PC-9 (cell line): ENCODE measurements around the gene GFRA1. TPM values are rescaled to one million over a fixed set of nuclear protein-coding genes. Genes with fewer than 3 reads are reported as not detected.

ENCODE experiments used
- BruUV-seq: library from RNA; stranded (reverse); fragments of 400-500 nt; replicated peaks from 2 replicates; lab custom pipeline; 2021; lab: Mats Ljungman, UMichigan
- CTCF ChIA-PET: fragments of 300-600 bp; sonication (Branson Sonifier 250); formaldehyde crosslinking; loops from one replicate; lab custom pipeline; 2022; ENCODE audit warnings: antibody characterized with exemption; lab: Charles Lee
- POLR2A ChIA-PET: fragments of 300-600 bp; sonication (Branson Sonifier 250); formaldehyde crosslinking; loops from one replicate; lab custom pipeline; 2022; ENCODE audit warnings: antibody characterized with exemption; ENCODE audit not compliant: unreplicated experiment; lab: Charles Lee
- DNase-seq, 2 experiments: peaks; one replicate each; pipeline versions ENCODE4 v3.0.0 to v3.0.0-alpha.2; 2015 to 2022; ENCODE audit warnings: mixed read lengths in 1 of 2
- H2AFZ ChIP-seq: fragments of 200-600 bp; sonication (generic); 2 replicates; pipeline ENCODE4 v1.8.1; 2017; ENCODE audit warnings: antibody characterized with exemption
- H3F3A ChIP-seq: fragments of 200-600 bp; sonication (generic); 2 replicates; pipeline ENCODE4 v1.8.1; 2017; ENCODE audit warnings: antibody characterized with exemption, mild to moderate bottlenecking, low read depth; ENCODE audit not compliant: insufficient read depth
- H3K27ac ChIP-seq: fragments of 200-600 bp; sonication (generic); 2 replicates; pipeline ENCODE4 v1.6.1; 2016; ENCODE audit warnings: mixed run types
- H3K27me3 ChIP-seq: fragments of 200-600 bp; sonication (generic); 2 replicates; pipeline ENCODE4 v1.6.1; 2016; ENCODE audit warnings: low read depth, mixed run types; ENCODE audit not compliant: insufficient read depth
- H3K36me3 ChIP-seq: fragments of 200-600 bp; sonication (generic); 2 replicates; pipeline ENCODE4 v1.6.1; 2016; ENCODE audit warnings: low read depth, mixed run types
- H3K4me1 ChIP-seq: fragments of 200-600 bp; sonication (generic); replicated peaks from 2 replicates; pipeline ENCODE4 v1.6.1; 2016; ENCODE audit warnings: mixed run types; ENCODE audit not compliant: insufficient read depth
- H3K4me2 ChIP-seq: fragments of 200-600 bp; sonication (generic); 2 replicates; pipeline ENCODE4 v1.6.1; 2017; ENCODE audit warnings: mixed run types
- H3K4me3 ChIP-seq: fragments of 200-600 bp; sonication (generic); 2 replicates; pipeline ENCODE4 v1.6.1; 2016; ENCODE audit warnings: mixed run types
- H3K79me2 ChIP-seq: fragments of 200-600 bp; sonication (generic); 2 replicates; pipeline ENCODE4 v1.6.1; 2017; ENCODE audit warnings: low read depth, mixed run types
- H3K9me2 ChIP-seq: fragments of 200-600 bp; sonication (generic); 2 replicates; pipeline ENCODE4 v1.8.1; 2017; ENCODE audit warnings: mild to moderate bottlenecking; ENCODE audit not compliant: insufficient read depth
- H3K9me3 ChIP-seq: fragments of 200-600 bp; sonication (generic); 2 replicates; pipeline ENCODE4 v1.8.1; 2016; ENCODE audit warnings: low read depth; ENCODE audit not compliant: insufficient read depth
- H4K20me1 ChIP-seq: fragments of 200-600 bp; sonication (generic); 2 replicates; pipeline ENCODE4 v1.8.1; 2017; ENCODE audit not compliant: insufficient read depth
- CTCF ChIP-seq: fragments of 200-600 bp; sonication (generic); conservative IDR thresholded peaks from 2 replicates; pipeline ENCODE4 v1.6.1; 2017; ENCODE audit warnings: mixed run types, antibody characterized with exemption, mild to moderate bottlenecking, moderate library complexity
- EZH2 ChIP-seq: fragments of 200-600 bp; sonication (generic); IDR thresholded peaks from 2 replicates; pipeline ENCODE4 v1.8.0; 2017; ENCODE audit warnings: antibody characterized with exemption, low read depth
- intact Hi-C: fragments of 100-400 bp; cut with micrococcal nuclease; formaldehyde crosslinking; loops from one replicate; pipeline ENCODE4 v1.10.0; 2022; ENCODE audit not compliant: unreplicated experiment
- total RNA-seq: library from RNA; stranded (reverse); gene quantifications from 2 replicates; pipeline ENCODE4 v1.2.3, GENCODE V29; 2021

The GFRA1 gene
- total RNA-seq, 1 experiment from 2014 or later = 0.11 TPM

GRCh38 chr10:116287906-116288501 is 15.0 kb upstream of the GFRA1 start:
- CTCF ChIA-PET = interaction anchor here (0.6 kb wide), 1 partner anchor 116 kb away, joined by 3 read pairs; no protein-coding TSS in a partner anchor
- H3K4me1 ChIP-seq = no peaks in the 10 kb centered on the region
- H3K36me3 ChIP-seq = no peaks in the 10 kb centered on the region
- no peak overlapping the region for H3K4me3 ChIP-seq
- H3K9me3 ChIP-seq = no peaks in the 10 kb centered on the region
- H3K27ac ChIP-seq = no peak overlapping the region
- no peaks in the 10 kb centered on the region for H4K20me1 ChIP-seq
- no peaks in the 10 kb centered on the region for H3F3A ChIP-seq
- intact Hi-C loops = loop anchor here (2.0 to 5.0 kb wide), 3 partner anchors 491 to 933 kb away; no protein-coding TSS in a partner anchor
- no peak overlapping the region for H2AFZ ChIP-seq
- no peaks in the 10 kb centered on the region for H3K27me3 ChIP-seq
- no peak for DNase-seq
- no TSS peak for BruUV-seq
- TF ChIP-seq CTCF = peak; percentile 61
- no peak for TF ChIP-seq EZH2
- no peaks in the 10 kb centered on the region for H3K9me2 ChIP-seq
- no peak overlapping the region for H3K4me2 ChIP-seq
- H3K79me2 ChIP-seq = no peaks in the 10 kb centered on the region
- POLR2A ChIA-PET = no interaction called here

GRCh38 chr10:116286626-116287200 is 13.7 kb upstream of the GFRA1 start:
- POLR2A ChIA-PET = no interaction called here
- Histone ChIP-seq H3K79me2 (no peaks in the 10 kb centered on the region), H3K4me1 (no peaks in the 10 kb centered on the region), H2AFZ (no peak overlapping the region), H3F3A (no peaks in the 10 kb centered on the region), H3K36me3 (no peaks in the 10 kb centered on the region), H3K9me2 (no peaks in the 10 kb centered on the region), H3K27ac (no peak overlapping the region), H3K27me3 (no peaks in the 10 kb centered on the region), H3K4me2 (no peak overlapping the region), H4K20me1 (no peaks in the 10 kb centered on the region), H3K4me3 (no peak overlapping the region), H3K9me3 (no peaks in the 10 kb centered on the region)
- no TSS peak for BruUV-seq
- DNase-seq = no peak
- intact Hi-C loops = loop anchor here (5.0 kb wide), 1 partner anchor 489 kb away; no protein-coding TSS in a partner anchor
- no peak for TF ChIP-seq CTCF
- CTCF ChIA-PET = no interaction called here

GRCh38 chr10:116281775-116282174 is 8.8 kb upstream of the GFRA1 start:
- intact Hi-C loops = no loop called here

More at GRCh38 chr10:116281775-116282174, 8.8 kb upstream of the GFRA1 start:
- DNase-seq = no peak
- Histone ChIP-seq H3K4me3 (no peak overlapping the region), H3K9me2 (no peaks in the 10 kb centered on the region), H3K27ac (no peak overlapping the region), H4K20me1 (no peaks in the 10 kb centered on the region), H3F3A (no peaks in the 10 kb centered on the region), H3K4me1 (no peaks in the 10 kb centered on the region), H3K79me2 (no peaks in the 10 kb centered on the region), H3K4me2 (no peak overlapping the region), H3K9me3 (no peaks in the 10 kb centered on the region), H2AFZ (no peak overlapping the region), H3K36me3 (no peaks in the 10 kb centered on the region), H3K27me3 (no peaks in the 10 kb centered on the region)
- ChIA-PET POLR2A (no interaction called here), CTCF (no interaction called here)
- BruUV-seq = no TSS peak
- no peak for TF ChIP-seq CTCF
- TF ChIP-seq EZH2 = no peak
